ENCODE data around the gene SYNRG.

Gene SYNRG

GRCh38 chr17:37475731-37476420, 133.3 kb downstream of the SYNRG start:
- no peak for DNase-seq (ENCODE audit: low read depth, low spot score)

- no peak for DNase-seq (ENCODE audit: low read depth, low spot score)
Observed at GRCh38 chr17:37470181-37470580, 139.0 kb downstream of the SYNRG start.

GRCh38 chr17:37466471-37466870, 142.7 kb downstream of the SYNRG start:
- DNase-seq (ENCODE audit: low read depth, low spot score) = no peak

GRCh38 chr17:37465069-37465616, 144.1 kb downstream of the SYNRG start:
- no peak for DNase-seq (ENCODE audit: low read depth, low spot score)

Measured in iPS DF 19.7 (cell line).